C4-2B (cell line): Measurements from ENCODE around the gene SPTBN2.

ENCODE experiments used
- CTCF ChIP-seq: fragments of 450-650 bp; conservative IDR thresholded peaks from 2 replicates; pipeline ENCODE4 v1.5.1; 2017; ENCODE audit warnings: mild to moderate bottlenecking
- ZFX ChIP-seq: fragments of 450-650 bp; IDR thresholded peaks from 2 replicates; pipeline ENCODE4 v1.6.1; 2017

GRCh38 chr11:66665369-66665768 lies 63.6 kb downstream of the SPTBN2 start:
- TF ChIP-seq CTCF = no peak
- TF ChIP-seq ZFX = no peak
